Lower leg skin (tissue), 3 donors: Measurements from ENCODE around the gene NEURL4.

Experiments
- CTCF ChIP-seq, 3 donors: fragments of 450-650 bp; IDR thresholded peaks; one replicate each; pipeline ENCODE4 v1.5.1; 2016; ENCODE audit warnings: antibody characterized with exemption in 3 of 3, mild to moderate bottlenecking in 3 of 3, moderate library complexity in 2 of 3
- POLR2A ChIP-seq, 2 donors: fragments of 450-650 bp; IDR thresholded peaks; one replicate each; pipeline ENCODE4 v1.6.1; 2016 to 2017; ENCODE audit warnings: antibody characterized with exemption in 2 of 2, mild to moderate bottlenecking in 1 of 2, moderate library complexity in 1 of 2

- TF ChIP-seq CTCF (IDR thresholded peaks at IDR 0.05): no peak
- no peak for TF ChIP-seq POLR2A (IDR thresholded peaks at IDR 0.05)
Measured at GRCh38 chr17:7341842-7342241, 12.7 kb upstream of the NEURL4 start.
